Smooth muscle cell (in vitro differentiated cells): ENCODE measurements around the gene CRYBA2. TPM values are rescaled to one million over a fixed set of nuclear protein-coding genes. Genes with fewer than 3 reads are reported as not detected.

Experiments
- DNase-seq: peaks from one replicate; lab custom pipeline; 2025; ENCODE audit not compliant: unreplicated experiment; lab: John Stamatoyannopoulos, UW
- H2AFZ ChIP-seq: fragments of 200-600 bp; sonication (generic); 2 replicates; pipeline ENCODE4 v1.6.0; 2016; ENCODE audit warnings: antibody characterized with exemption, low read depth, mild to moderate bottlenecking
- H3F3A ChIP-seq: fragments of 200-600 bp; sonication (generic); 2 replicates; pipeline ENCODE4 v1.6.0; 2017; ENCODE audit warnings: antibody characterized with exemption, low read depth
- H3K27ac ChIP-seq: fragments of 200-600 bp; sonication (generic); 2 replicates; pipeline ENCODE4 v1.5.1; 2016; ENCODE audit warnings: low read depth, mild to moderate bottlenecking
- H3K27me3 ChIP-seq: fragments of 200-600 bp; sonication (generic); 2 replicates; pipeline ENCODE4 v1.6.1; 2016; ENCODE audit warnings: low read depth, mild to moderate bottlenecking
- H3K36me3 ChIP-seq: fragments of 200-600 bp; sonication (generic); 2 replicates; pipeline ENCODE4 v1.5.1; 2016; ENCODE audit warnings: low read depth
- H3K4me1 ChIP-seq: fragments of 200-600 bp; sonication (generic); 2 replicates; pipeline ENCODE4 v1.5.1; 2016; ENCODE audit warnings: low read depth
- H3K4me2 ChIP-seq: fragments of 200-600 bp; sonication (generic); 2 replicates; pipeline ENCODE4 v1.6.0; 2016; ENCODE audit warnings: mild to moderate bottlenecking
- H3K4me3 ChIP-seq: fragments of 200-600 bp; sonication (generic); 2 replicates; pipeline ENCODE4 v1.5.1; 2016; ENCODE audit warnings: mild to moderate bottlenecking
- H3K79me2 ChIP-seq: fragments of 200-600 bp; sonication (generic); 2 replicates; pipeline ENCODE4 v1.6.0; 2016; ENCODE audit warnings: low read depth, mild to moderate bottlenecking
- H3K9ac ChIP-seq: fragments of 200-600 bp; sonication (generic); 2 replicates; pipeline ENCODE4 v1.6.0; 2016; ENCODE audit warnings: low read depth
- H3K9me3 ChIP-seq: fragments of 200-600 bp; sonication (generic); replicated peaks from 2 replicates; pipeline ENCODE4 v1.5.1; 2016; ENCODE audit warnings: low read depth
- H4K20me1 ChIP-seq: fragments of 200-600 bp; sonication (generic); 2 replicates; pipeline ENCODE4 v1.6.0; 2016; ENCODE audit warnings: low read depth
- WGBS: methylation state at CpG from one replicate; pipeline ENCODE4 v1.1.7; 2016; ENCODE audit warnings: low lambda C conversion rate; 5-methylcytosine and 5-hydroxymethylcytosine counted together
- polyA plus RNA-seq: library from polyadenylated mRNA; unstranded; fragments of >200 nt; fragmentation: Nextera tagmentation; extraction: Ambion mirVana; gene quantifications from 2 replicates; pipeline ENCODE4 v1.2.1, GENCODE V29; 2016
- total RNA-seq: library from RNA; depleted of rRNA; stranded (reverse); fragments of >200 nt; gene quantifications from 2 replicates; pipeline ENCODE4 v1.2.3, GENCODE V29; 2014
- TF ChIP-seq, protein P1 (sequence below): fragments of 200-600 bp; sonication (generic); IDR thresholded peaks from 2 replicates; pipeline ENCODE4 v1.5.1; 2017; ENCODE audit warnings: borderline replicate concordance, mild to moderate bottlenecking, antibody characterized with exemption; ENCODE audit not compliant: insufficient read depth, poor library complexity, severe bottlenecking

Gene CRYBA2
- total and polyA plus RNA-seq, 2 experiments from 2014 or later: not detected

- no peaks in the 10 kb centered on the region for H4K20me1 ChIP-seq
- H3K4me3 ChIP-seq: no peak overlapping the region
- no peaks in the 10 kb centered on the region for H3K4me1 ChIP-seq
- H3K27me3 ChIP-seq: peaks cover 47% of the 10 kb centered on the region
- H3K9me3 ChIP-seq: no peaks in the 10 kb centered on the region
- no peak overlapping the region for H3K27ac ChIP-seq
- no peak overlapping the region for H3K9ac ChIP-seq
- H3K4me2 ChIP-seq: no peak overlapping the region
- no peak for DNase-seq
- H3K79me2 ChIP-seq: no peaks in the 10 kb centered on the region
- no peaks in the 10 kb centered on the region for H3K36me3 ChIP-seq
- TF ChIP-seq, protein P1, sequence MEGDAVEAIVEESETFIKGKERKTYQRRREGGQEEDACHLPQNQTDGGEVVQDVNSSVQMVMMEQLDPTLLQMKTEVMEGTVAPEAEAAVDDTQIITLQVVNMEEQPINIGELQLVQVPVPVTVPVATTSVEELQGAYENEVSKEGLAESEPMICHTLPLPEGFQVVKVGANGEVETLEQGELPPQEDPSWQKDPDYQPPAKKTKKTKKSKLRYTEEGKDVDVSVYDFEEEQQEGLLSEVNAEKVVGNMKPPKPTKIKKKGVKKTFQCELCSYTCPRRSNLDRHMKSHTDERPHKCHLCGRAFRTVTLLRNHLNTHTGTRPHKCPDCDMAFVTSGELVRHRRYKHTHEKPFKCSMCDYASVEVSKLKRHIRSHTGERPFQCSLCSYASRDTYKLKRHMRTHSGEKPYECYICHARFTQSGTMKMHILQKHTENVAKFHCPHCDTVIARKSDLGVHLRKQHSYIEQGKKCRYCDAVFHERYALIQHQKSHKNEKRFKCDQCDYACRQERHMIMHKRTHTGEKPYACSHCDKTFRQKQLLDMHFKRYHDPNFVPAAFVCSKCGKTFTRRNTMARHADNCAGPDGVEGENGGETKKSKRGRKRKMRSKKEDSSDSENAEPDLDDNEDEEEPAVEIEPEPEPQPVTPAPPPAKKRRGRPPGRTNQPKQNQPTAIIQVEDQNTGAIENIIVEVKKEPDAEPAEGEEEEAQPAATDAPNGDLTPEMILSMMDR: no peak
- H3F3A ChIP-seq: no peaks in the 10 kb centered on the region
- WGBS: 86% methylated on average over 16 of the region's 16 CpGs
- no peak overlapping the region for H2AFZ ChIP-seq
Measured at GRCh38 chr2:219030177-219030940, 37.1 kb upstream of the CRYBA2 start.

DNA sequence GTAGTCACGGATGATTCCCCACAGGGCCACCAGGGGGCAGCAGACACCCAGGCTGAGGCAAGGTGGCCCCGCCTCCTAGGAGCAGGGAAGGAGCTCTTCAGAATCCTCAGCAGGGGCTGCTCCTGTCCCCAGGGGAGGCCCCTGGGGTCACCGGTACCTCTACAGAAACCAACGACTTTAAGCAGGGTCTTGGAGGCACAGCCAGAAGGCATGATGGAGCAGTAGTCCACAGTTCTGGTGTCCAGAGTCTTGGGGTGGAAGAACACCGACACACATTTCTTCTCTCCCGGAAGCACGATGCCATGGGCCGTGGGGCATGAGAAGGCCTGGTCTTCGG, 36.6 kb upstream of the CRYBA2 start:
- Histone ChIP-seq H3K27ac (no peak overlapping the region), H3K4me3 (no peak overlapping the region), H3K27me3 (peaks cover 42% of the 10 kb centered on the region), H3K9ac (no peak overlapping the region), H3K36me3 (no peaks in the 10 kb centered on the region), H4K20me1 (no peaks in the 10 kb centered on the region), H3F3A (no peaks in the 10 kb centered on the region), H3K4me1 (no peaks in the 10 kb centered on the region), H3K4me2 (no peak overlapping the region), H3K9me3 (no peaks in the 10 kb centered on the region), H3K79me2 (no peaks in the 10 kb centered on the region), H2AFZ (no peak overlapping the region)
- WGBS: 50% methylated on average over 9 of the region's 9 CpGs
- TF ChIP-seq, protein P1: peak; percentile 86
- DNase-seq: peak; percentile 39

DNA sequence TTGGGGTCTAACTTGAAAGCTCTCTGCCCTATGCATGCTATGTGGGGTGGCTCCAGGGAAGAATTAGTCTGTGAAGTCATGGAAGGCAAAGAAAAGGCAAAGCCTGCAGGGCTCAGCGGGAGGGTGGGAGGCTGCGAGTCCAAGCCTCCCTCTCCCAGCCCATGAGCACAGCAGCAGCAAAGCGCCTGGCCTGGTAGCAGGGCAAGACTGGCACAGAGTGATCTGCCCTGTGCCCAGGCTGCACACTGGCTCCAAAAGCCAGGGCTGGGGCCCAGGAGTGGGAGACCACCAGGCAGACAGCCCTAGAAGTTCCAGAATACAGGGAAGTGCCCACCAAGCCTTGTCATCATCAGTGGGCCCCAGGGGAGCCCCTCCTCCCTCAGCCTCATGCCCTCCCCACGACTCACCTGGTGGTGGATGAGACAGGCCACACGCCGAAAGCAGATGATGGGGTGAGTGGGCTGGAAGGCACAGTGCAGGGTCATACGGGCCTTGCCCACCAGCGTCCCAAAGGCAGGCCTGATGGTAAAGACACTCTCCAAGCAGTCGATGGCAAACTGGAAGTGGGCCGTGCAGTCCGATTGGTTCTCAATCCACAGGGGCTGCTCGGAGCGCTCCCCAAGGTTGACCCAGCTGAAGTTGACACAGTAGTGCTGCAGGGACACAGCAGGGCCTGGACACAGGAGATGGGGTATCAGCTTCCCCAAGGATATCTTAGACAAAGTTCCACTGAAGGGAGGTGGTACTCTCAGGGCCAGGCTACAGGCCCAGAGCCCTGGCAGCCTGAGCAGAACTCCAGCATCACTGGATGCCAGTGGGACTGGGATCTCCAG, 36.0 kb upstream of the CRYBA2 start:
- no peaks in the 10 kb centered on the region for H3F3A ChIP-seq
- H3K27me3 ChIP-seq: peaks cover 36% of the 10 kb centered on the region
- no peaks in the 10 kb centered on the region for H3K9me3 ChIP-seq
- no peaks in the 10 kb centered on the region for H3K36me3 ChIP-seq
- H3K4me2 ChIP-seq: no peak overlapping the region
- no peak overlapping the region for H3K4me3 ChIP-seq
- H2AFZ ChIP-seq: no peak overlapping the region
- WGBS: 74% methylated on average over 13 of the region's 13 CpGs
- DNase-seq: no peak
- no peaks in the 10 kb centered on the region for H3K79me2 ChIP-seq
- TF ChIP-seq, protein P1: no peak
- H3K27ac ChIP-seq: no peak overlapping the region
- H3K4me1 ChIP-seq: no peaks in the 10 kb centered on the region
- no peaks in the 10 kb centered on the region for H4K20me1 ChIP-seq
- H3K9ac ChIP-seq: no peak overlapping the region
